Neural progenitor cell (in vitro differentiated cells): Measurements from ENCODE around the gene MIF4GD. TPM values are rescaled to one million over a fixed set of nuclear protein-coding genes. Genes with fewer than 3 reads are reported as not detected.
A peak's percentile ranks its signal among the peaks of the same experiment; 100 is the strongest.

Source experiments
- DNase-seq: peaks from one replicate; pipeline ENCODE4 v3.0.0-alpha.2; 2016; ENCODE audit warnings: low spot score
- H2AFZ ChIP-seq: fragments of 200-600 bp; sonication (generic); replicated peaks from 2 replicates; pipeline ENCODE4 v1.6.1; 2016; ENCODE audit warnings: antibody characterized with exemption
- H3F3A ChIP-seq: fragments of 200-600 bp; sonication (generic); 2 replicates; pipeline ENCODE4 v1.6.1; 2016; ENCODE audit warnings: antibody characterized with exemption, low read depth
- H3K27ac ChIP-seq: fragments of 200-600 bp; sonication (generic); 2 replicates; pipeline ENCODE4 v1.5.1; 2016; ENCODE audit warnings: mild to moderate bottlenecking
- H3K27me3 ChIP-seq: fragments of 200-600 bp; sonication (generic); 2 replicates; pipeline ENCODE4 v1.6.1; 2016; ENCODE audit warnings: mild to moderate bottlenecking, moderate library complexity
- H3K36me3 ChIP-seq: fragments of 200-600 bp; sonication (generic); 2 replicates; pipeline ENCODE4 v1.5.1; 2016
- H3K4me1 ChIP-seq: fragments of 200-600 bp; sonication (generic); 2 replicates; pipeline ENCODE4 v1.6.1; 2016; ENCODE audit warnings: mixed run types
- H3K4me2 ChIP-seq: fragments of 200-600 bp; sonication (generic); 2 replicates; pipeline ENCODE4 v1.6.1; 2016
- H3K4me3 ChIP-seq: fragments of 200-600 bp; sonication (generic); 2 replicates; pipeline ENCODE4 v1.5.1; 2016
- H3K79me2 ChIP-seq: fragments of 200-600 bp; sonication (generic); 2 replicates; pipeline ENCODE4 v1.6.1; 2016; ENCODE audit warnings: low read depth
- H3K9ac ChIP-seq: fragments of 200-600 bp; sonication (generic); 2 replicates; pipeline ENCODE4 v1.6.1; 2016
- H3K9me3 ChIP-seq: fragments of 200-600 bp; sonication (generic); 2 replicates; pipeline ENCODE4 v1.5.1; 2016; ENCODE audit warnings: low read depth
- H4K20me1 ChIP-seq: fragments of 200-600 bp; sonication (generic); 2 replicates; pipeline ENCODE4 v1.6.1; 2016; ENCODE audit warnings: low read depth
- H3K27ac Mint-ChIP-seq: 3 replicates; pipeline ENCODE4 v1.8.0; 2021; ENCODE audit warnings: mixed read lengths
- H3K27me3 Mint-ChIP-seq: 2 replicates; pipeline ENCODE4 v1.8.0; 2022; ENCODE audit warnings: low read depth, mild to moderate bottlenecking, inconsistent platforms, moderate library complexity, mixed read lengths; ENCODE audit not compliant: insufficient read depth
- H3K36me3 Mint-ChIP-seq: 3 replicates; pipeline ENCODE4 v1.8.0; 2021; ENCODE audit warnings: mixed read lengths
- H3K4me1 Mint-ChIP-seq: 3 replicates; pipeline ENCODE4 v1.8.0; 2021; ENCODE audit warnings: mixed read lengths
- H3K4me3 Mint-ChIP-seq: 3 replicates; pipeline ENCODE4 v1.8.0; 2021; ENCODE audit warnings: mild to moderate bottlenecking, moderate library complexity, mixed read lengths
- H3K9me3 Mint-ChIP-seq: 3 replicates; pipeline ENCODE4 v1.8.0; 2020; ENCODE audit warnings: mixed read lengths
- CTCF ChIP-seq: fragments of 200-600 bp; sonication (generic); IDR thresholded peaks from 2 replicates; pipeline ENCODE4 v1.5.1; 2017; ENCODE audit warnings: antibody characterized with exemption, mild to moderate bottlenecking
- EZH2 ChIP-seq: fragments of 200-600 bp; sonication (generic); IDR thresholded peaks from 2 replicates; pipeline ENCODE4 v1.6.1; 2017; ENCODE audit warnings: antibody characterized with exemption, mild to moderate bottlenecking, moderate library complexity
- EZH2phosphoT487 ChIP-seq: fragments of 200-600 bp; sonication (generic); IDR thresholded peaks from 2 replicates; pipeline ENCODE4 v1.6.1; 2017; ENCODE audit warnings: antibody characterized with exemption
- total RNA-seq: library from RNA; depleted of rRNA; stranded (reverse); fragments of >200 nt; gene quantifications from 2 replicates; pipeline ENCODE4 v1.2.3, GENCODE V29; 2015; ENCODE audit warnings: low replicate concordance

The MIF4GD gene
- total RNA-seq, 1 donor from 2014 or later: 17.7 TPM

GRCh38 chr17:75239778-75240393 is 31.1 kb downstream of the MIF4GD start:
- H3K9me3 ChIP-seq: no peaks in the 10 kb centered on the region

GRCh38 chr17:75239214-75239613 is 31.8 kb downstream of the MIF4GD start:
- TF ChIP-seq CTCF (no peak), EZH2 (no peak), EZH2phosphoT487 (no peak)
- Mint-ChIP-seq H3K4me1 (no peaks in the 10 kb centered on the region), H3K36me3 (peaks cover 33% of the 10 kb centered on the region), H3K27ac (peak overlapping the region; percentile 20), H3K9me3 (no peaks in the 10 kb centered on the region), H3K4me3 (no peak overlapping the region), H3K27me3 (peaks cover 11% of the 10 kb centered on the region)
- no peak overlapping the region for H2AFZ ChIP-seq
- peaks cover 11% of the 10 kb centered on the region for H4K20me1 ChIP-seq
- H3K4me2 ChIP-seq: no peak overlapping the region
- no peaks in the 10 kb centered on the region for H3K79me2 ChIP-seq
- no peaks in the 10 kb centered on the region for H3K4me1 ChIP-seq
- no peak overlapping the region for H3K27ac ChIP-seq
- no peaks in the 10 kb centered on the region for H3K9me3 ChIP-seq
- H3K9ac ChIP-seq: no peak overlapping the region
- peaks cover 33% of the 10 kb centered on the region for H3F3A ChIP-seq
- H3K4me3 ChIP-seq: no peak overlapping the region
- H3K27me3 ChIP-seq: no peaks in the 10 kb centered on the region
- DNase-seq: no peak
- no peaks in the 10 kb centered on the region for H3K36me3 ChIP-seq

More at GRCh38 chr17:75239778-75240393, 31.1 kb downstream of the MIF4GD start:
- H3K4me1 ChIP-seq: no peaks in the 10 kb centered on the region
- peaks cover 29% of the 10 kb centered on the region for H3K36me3 Mint-ChIP-seq
- H3F3A ChIP-seq: peaks cover 33% of the 10 kb centered on the region
- H3K4me2 ChIP-seq: peak overlapping the region; percentile 39
- H3K27me3 ChIP-seq: no peaks in the 10 kb centered on the region
- no peak overlapping the region for H3K9ac ChIP-seq
- DNase-seq: peak; percentile 14
- H3K4me3 ChIP-seq: no peak overlapping the region
- H3K4me3 Mint-ChIP-seq: no peak overlapping the region
- peak overlapping the region; percentile 49 for H3K27ac ChIP-seq
- no peak overlapping the region for H2AFZ ChIP-seq
- no peaks in the 10 kb centered on the region for H3K4me1 Mint-ChIP-seq
- peaks cover 11% of the 10 kb centered on the region for H4K20me1 ChIP-seq
- no peaks in the 10 kb centered on the region for H3K9me3 Mint-ChIP-seq
- TF ChIP-seq CTCF (no peak), EZH2phosphoT487 (no peak), EZH2 (no peak)
- no peaks in the 10 kb centered on the region for H3K79me2 ChIP-seq
- no peaks in the 10 kb centered on the region for H3K36me3 ChIP-seq
- H3K27me3 Mint-ChIP-seq: peaks cover 11% of the 10 kb centered on the region
- H3K27ac Mint-ChIP-seq: no peak overlapping the region

GRCh38 chr17:75238684-75239191 is 32.3 kb downstream of the MIF4GD start:
- H3K79me2 ChIP-seq: no peaks in the 10 kb centered on the region
- peak; percentile 92 for TF ChIP-seq CTCF
- no peak for TF ChIP-seq EZH2
- TF ChIP-seq EZH2phosphoT487: no peak
- peak overlapping the region; percentile 18 for H3K4me3 Mint-ChIP-seq
- peak overlapping the region; percentile 20 for H3K27ac Mint-ChIP-seq
- H2AFZ ChIP-seq: no peak overlapping the region
- no peak overlapping the region for H3K4me3 ChIP-seq
- no peaks in the 10 kb centered on the region for H3K9me3 ChIP-seq
- H3K4me2 ChIP-seq: no peak overlapping the region
- H3K9ac ChIP-seq: no peak overlapping the region
- no peaks in the 10 kb centered on the region for H3K36me3 ChIP-seq
- H3K27me3 Mint-ChIP-seq: peaks cover 11% of the 10 kb centered on the region
- H3K36me3 Mint-ChIP-seq: peaks cover 31% of the 10 kb centered on the region
- peaks cover 11% of the 10 kb centered on the region for H4K20me1 ChIP-seq
- peak; percentile 80 for DNase-seq
- no peaks in the 10 kb centered on the region for H3K27me3 ChIP-seq
- H3K27ac ChIP-seq: no peak overlapping the region
- H3F3A ChIP-seq: peaks cover 33% of the 10 kb centered on the region
- H3K9me3 Mint-ChIP-seq: no peaks in the 10 kb centered on the region
- no peaks in the 10 kb centered on the region for H3K4me1 ChIP-seq
- no peaks in the 10 kb centered on the region for H3K4me1 Mint-ChIP-seq
